ENCODE results near the gene PRORP. TPM values are rescaled to one million over a fixed set of nuclear protein-coding genes. Genes with fewer than 3 reads are reported as not detected.
A peak's percentile ranks its signal among the peaks of the same experiment; 100 is the strongest.
"Not testable (repeated sequence)": the region's sequence is repeated elsewhere in the genome, so short reads cannot be mapped to it uniquely, and the experiment has no call there.

The PRORP gene
- polyA plus RNA-seq, 4 donors = 8.1 to 31.0 (median 16.0) TPM

GRCh38 chr14:35144029-35144428 is 21.7 kb downstream of the PRORP start:
- Histone ChIP-seq H3K4me1 (ENCODE audit: control insufficient read depth in 3 of 3, insufficient read depth in 2 of 3, low read depth in 1 of 3, low read length in 2 of 3) (no peaks in the 10 kb centered on the region), H3K27ac (ENCODE audit: low read depth in 1 of 3, low read length in 2 of 3) (no peak overlapping the region), H3K27me3 (ENCODE audit: control insufficient read depth in 3 of 3, insufficient read depth in 3 of 3, low read length in 3 of 3) (no peaks in the 10 kb centered on the region), H3K36me3 (ENCODE audit: control insufficient read depth in 3 of 3, insufficient read depth in 2 of 3, low read depth in 1 of 3, low read length in 3 of 3) (peaks cover 0 to 23% (median 2%) of the 10 kb centered on the region in 3 donors), H3K9me3 (ENCODE audit: control insufficient read depth in 2 of 2, insufficient read depth in 1 of 2, low read depth in 1 of 2, low read length in 1 of 2) (no peaks in the 10 kb centered on the region), H3K4me3 (ENCODE audit: low read depth in 1 of 3, low read length in 3 of 3) (no peak overlapping the region)
- 93 to 100% methylated on average over 1 of the region's 1 CpG; no CpG with 5 or more reads in 1 of the 3 donors for WGBS, 3 donors
- FAIRE-seq (no peak), DNase-seq (no peak)

GRCh38 chr14:35146711-35147149 is 24.4 kb downstream of the PRORP start:
- H3K27ac ChIP-seq (ENCODE audit: low read depth in 1 of 3, low read length in 2 of 3) = no peak overlapping the region
- 86 to 91% (median 87%) methylated on average over 5 of the region's 5 CpGs for WGBS, 3 donors
- peaks cover 0 to 27% (median 2%) of the 10 kb centered on the region in 3 donors for H3K36me3 ChIP-seq (ENCODE audit: control insufficient read depth in 3 of 3, insufficient read depth in 2 of 3, low read depth in 1 of 3, low read length in 3 of 3)
- H3K27me3 ChIP-seq (ENCODE audit: control insufficient read depth in 3 of 3, insufficient read depth in 3 of 3, low read length in 3 of 3) = no peaks in the 10 kb centered on the region
- H3K9me3 ChIP-seq (ENCODE audit: control insufficient read depth in 2 of 2, insufficient read depth in 1 of 2, low read depth in 1 of 2, low read length in 1 of 2) = no peaks in the 10 kb centered on the region
- H3K4me1 ChIP-seq (ENCODE audit: control insufficient read depth in 3 of 3, insufficient read depth in 2 of 3, low read depth in 1 of 3, low read length in 2 of 3) = no peaks in the 10 kb centered on the region
- no peak overlapping the region for H3K4me3 ChIP-seq (ENCODE audit: low read depth in 1 of 3, low read length in 3 of 3)
- DNase-seq (no peak), FAIRE-seq (no peak)

GRCh38 chr14:35147186-35147585 is 24.8 kb downstream of the PRORP start:
- Histone ChIP-seq H3K4me1 (ENCODE audit: control insufficient read depth in 3 of 3, insufficient read depth in 2 of 3, low read depth in 1 of 3, low read length in 2 of 3) (no peaks in the 10 kb centered on the region), H3K9me3 (ENCODE audit: control insufficient read depth in 2 of 2, insufficient read depth in 1 of 2, low read depth in 1 of 2, low read length in 1 of 2) (no peaks in the 10 kb centered on the region), H3K27ac (ENCODE audit: low read depth in 1 of 3, low read length in 2 of 3) (no peak overlapping the region), H3K27me3 (ENCODE audit: control insufficient read depth in 3 of 3, insufficient read depth in 3 of 3, low read length in 3 of 3) (no peaks in the 10 kb centered on the region), H3K36me3 (ENCODE audit: control insufficient read depth in 3 of 3, insufficient read depth in 2 of 3, low read depth in 1 of 3, low read length in 3 of 3) (peaks cover 0 to 22% (median 2%) of the 10 kb centered on the region in 3 donors), H3K4me3 (ENCODE audit: low read depth in 1 of 3, low read length in 3 of 3) (no peak overlapping the region)
- DNase-seq (no peak), FAIRE-seq (no peak)
- WGBS, 3 donors = 91 to 93% (median 91%) methylated on average over 2 of the region's 2 CpGs

GRCh38 chr14:35147711-35148110 is 25.4 kb downstream of the PRORP start:
- no peaks in the 10 kb centered on the region for H3K4me1 ChIP-seq (ENCODE audit: control insufficient read depth in 3 of 3, insufficient read depth in 2 of 3, low read depth in 1 of 3, low read length in 2 of 3)
- no peak for FAIRE-seq
- 86 to 94% (median 87%) methylated on average over 3 of the region's 3 CpGs for WGBS, 3 donors

GRCh38 chr14:35149239-35149638 is 26.9 kb downstream of the PRORP start:
- no peak for FAIRE-seq
- 94 to 97% (median 95%) methylated on average over 4 of the region's 4 CpGs for WGBS, 3 donors
- no peak for DNase-seq
- H3K27me3 ChIP-seq (ENCODE audit: control insufficient read depth in 3 of 3, insufficient read depth in 3 of 3, low read length in 3 of 3) = no peaks in the 10 kb centered on the region
- H3K36me3 ChIP-seq (ENCODE audit: control insufficient read depth in 3 of 3, insufficient read depth in 2 of 3, low read depth in 1 of 3, low read length in 3 of 3) = peaks cover 0 to 12% (median 2%) of the 10 kb centered on the region in 3 donors
- no peaks in the 10 kb centered on the region for H3K4me1 ChIP-seq (ENCODE audit: control insufficient read depth in 3 of 3, insufficient read depth in 2 of 3, low read depth in 1 of 3, low read length in 2 of 3)
- H3K9me3 ChIP-seq (ENCODE audit: control insufficient read depth in 2 of 2, insufficient read depth in 1 of 2, low read depth in 1 of 2, low read length in 1 of 2) = no peaks in the 10 kb centered on the region
- H3K4me3 ChIP-seq (ENCODE audit: low read depth in 1 of 3, low read length in 3 of 3) = no peak overlapping the region
- no peak overlapping the region for H3K27ac ChIP-seq (ENCODE audit: low read depth in 1 of 3, low read length in 2 of 3)

More at GRCh38 chr14:35147711-35148110, 25.4 kb downstream of the PRORP start:
- no peaks in the 10 kb centered on the region for H3K27me3 ChIP-seq (ENCODE audit: control insufficient read depth in 3 of 3, insufficient read depth in 3 of 3, low read length in 3 of 3)
- no peak overlapping the region for H3K4me3 ChIP-seq (ENCODE audit: low read depth in 1 of 3, low read length in 3 of 3)
- DNase-seq = no peak
- H3K27ac ChIP-seq (ENCODE audit: low read depth in 1 of 3, low read length in 2 of 3) = no peak overlapping the region
- no peaks in the 10 kb centered on the region for H3K9me3 ChIP-seq (ENCODE audit: control insufficient read depth in 2 of 2, insufficient read depth in 1 of 2, low read depth in 1 of 2, low read length in 1 of 2)
- peaks cover 0 to 17% (median 2%) of the 10 kb centered on the region in 3 donors for H3K36me3 ChIP-seq (ENCODE audit: control insufficient read depth in 3 of 3, insufficient read depth in 2 of 3, low read depth in 1 of 3, low read length in 3 of 3)

- not testable (repeated sequence) for H3K9me3 ChIP-seq (ENCODE audit: control insufficient read depth in 2 of 2, insufficient read depth in 1 of 2, low read depth in 1 of 2, low read length in 1 of 2); FAIRE-seq
- 97 to 99% (median 99%) methylated on average over 29 to 35 of the region's 35 CpGs for WGBS, 3 donors
Measured at GRCh38 chr14:35152531-35152930, 30.2 kb downstream of the PRORP start.

GRCh38 chr14:35154016-35154415 is 31.7 kb downstream of the PRORP start:
- 62 to 76% (median 72%) methylated on average over 2 of the region's 2 CpGs for WGBS, 3 donors
- Histone ChIP-seq H3K27me3 (ENCODE audit: control insufficient read depth in 3 of 3, insufficient read depth in 3 of 3, low read length in 3 of 3) (no peaks in the 10 kb centered on the region), H3K36me3 (ENCODE audit: control insufficient read depth in 3 of 3, insufficient read depth in 2 of 3, low read depth in 1 of 3, low read length in 3 of 3) (peaks cover 0 to 11% (median 0%) of the 10 kb centered on the region in 3 donors), H3K4me3 (ENCODE audit: low read depth in 1 of 3, low read length in 3 of 3) (no peak overlapping the region), H3K4me1 (ENCODE audit: control insufficient read depth in 3 of 3, insufficient read depth in 2 of 3, low read depth in 1 of 3, low read length in 2 of 3) (no peaks in the 10 kb centered on the region), H3K27ac (ENCODE audit: low read depth in 1 of 3, low read length in 2 of 3) (no peak overlapping the region), H3K9me3 (ENCODE audit: control insufficient read depth in 2 of 2, insufficient read depth in 1 of 2, low read depth in 1 of 2, low read length in 1 of 2) (no peaks in the 10 kb centered on the region)
- DNase-seq = no peak
- FAIRE-seq = no peak

More at GRCh38 chr14:35152531-35152930, 30.2 kb downstream of the PRORP start:
- not testable (repeated sequence) for H3K27ac ChIP-seq (ENCODE audit: low read depth in 1 of 3, low read length in 2 of 3); H3K4me1 ChIP-seq (ENCODE audit: control insufficient read depth in 3 of 3, insufficient read depth in 2 of 3, low read depth in 1 of 3, low read length in 2 of 3); H3K27me3 ChIP-seq (ENCODE audit: control insufficient read depth in 3 of 3, insufficient read depth in 3 of 3, low read length in 3 of 3); H3K36me3 ChIP-seq (ENCODE audit: control insufficient read depth in 3 of 3, insufficient read depth in 2 of 3, low read depth in 1 of 3, low read length in 3 of 3); H3K4me3 ChIP-seq (ENCODE audit: low read depth in 1 of 3, low read length in 3 of 3); DNase-seq

- H3K9me3 ChIP-seq (ENCODE audit: control insufficient read depth in 2 of 2, insufficient read depth in 1 of 2, low read depth in 1 of 2, low read length in 1 of 2) = no peaks in the 10 kb centered on the region
- DNase-seq (no peak), FAIRE-seq (no peak)
- peaks cover 0 to 6% (median 2%) of the 10 kb centered on the region in 3 donors for H3K36me3 ChIP-seq (ENCODE audit: control insufficient read depth in 3 of 3, insufficient read depth in 2 of 3, low read depth in 1 of 3, low read length in 3 of 3)
- peaks cover 0 to 7% (median 4%) of the 10 kb centered on the region in 3 donors for H3K4me1 ChIP-seq (ENCODE audit: control insufficient read depth in 3 of 3, insufficient read depth in 2 of 3, low read depth in 1 of 3, low read length in 2 of 3)
- WGBS, 3 donors = 23 to 44% (median 35%) methylated on average over 1 of the region's 1 CpG
- H3K27me3 ChIP-seq (ENCODE audit: control insufficient read depth in 3 of 3, insufficient read depth in 3 of 3, low read length in 3 of 3) = no peaks in the 10 kb centered on the region
- H3K4me3 ChIP-seq (ENCODE audit: low read depth in 1 of 3, low read length in 3 of 3) = no peak overlapping the region
- H3K27ac ChIP-seq (ENCODE audit: low read depth in 1 of 3, low read length in 2 of 3) = peak overlapping the region in 1 of 3 donors; percentile 29
Measured at GRCh38 chr14:35155962-35156361, 33.6 kb downstream of the PRORP start.

GRCh38 chr14:35158491-35158890 is 36.1 kb downstream of the PRORP start:
- FAIRE-seq (no peak), DNase-seq (no peak)
- WGBS, 3 donors = 81 to 97% (median 94%) methylated on average over 2 of the region's 2 CpGs
- Histone ChIP-seq H3K4me3 (ENCODE audit: low read depth in 1 of 3, low read length in 3 of 3) (no peak overlapping the region), H3K36me3 (ENCODE audit: control insufficient read depth in 3 of 3, insufficient read depth in 2 of 3, low read depth in 1 of 3, low read length in 3 of 3) (peaks cover 0 to 6% (median 2%) of the 10 kb centered on the region in 3 donors), H3K4me1 (ENCODE audit: control insufficient read depth in 3 of 3, insufficient read depth in 2 of 3, low read depth in 1 of 3, low read length in 2 of 3) (peaks cover 0 to 7% (median 4%) of the 10 kb centered on the region in 3 donors), H3K9me3 (ENCODE audit: control insufficient read depth in 2 of 2, insufficient read depth in 1 of 2, low read depth in 1 of 2, low read length in 1 of 2) (no peaks in the 10 kb centered on the region), H3K27ac (ENCODE audit: low read depth in 1 of 3, low read length in 2 of 3) (no peak overlapping the region), H3K27me3 (ENCODE audit: control insufficient read depth in 3 of 3, insufficient read depth in 3 of 3, low read length in 3 of 3) (no peaks in the 10 kb centered on the region)

All from small intestine (tissue), 7 donors.